Kidney (tissue), 14 donors: ENCODE data around the gene NELFE. TPM values are rescaled to one million over a fixed set of nuclear protein-coding genes. Genes with fewer than 3 reads are reported as not detected.
A peak's percentile ranks its signal among the peaks of the same experiment; 100 is the strongest.
"Not testable (repeated sequence)": the region's sequence is repeated elsewhere in the genome, so short reads cannot be mapped to it uniquely, and the experiment has no call there.

Experiments used
- DNase-seq, 5 donors: peaks; one replicate each; pipeline ENCODE4 v3.0.0-alpha.2; 2013 to 2020
- FAIRE-seq: peaks from 2 replicates; lab custom pipeline; 2012; peaks lifted over from hg19 to GRCh38; lab: Jason Lieb, UNC
- H3K27ac ChIP-seq, 2 donors: one replicate each; pipeline ENCODE4 v1.7.0; 2013; ENCODE audit warnings: low read depth in 2 of 2, low read length in 2 of 2, inconsistent platforms in 1 of 2
- H3K27me3 ChIP-seq: one replicate; pipeline ENCODE4 v1.7.1; 2013; ENCODE audit warnings: low read length, inconsistent platforms; ENCODE audit not compliant: control insufficient read depth, insufficient read depth
- H3K36me3 ChIP-seq, 3 donors: one replicate each; pipeline versions ENCODE4 v1.7.0 to v1.7.1; 2013; ENCODE audit warnings: low read length in 3 of 3, control low read depth in 1 of 3, inconsistent platforms in 1 of 3; ENCODE audit not compliant: insufficient read depth in 3 of 3, control insufficient read depth in 2 of 3
- H3K4me1 ChIP-seq, 3 donors: one replicate each; pipeline versions ENCODE4 v1.7.0 to v1.7.1; 2013; ENCODE audit warnings: low read length in 3 of 3, inconsistent platforms in 1 of 3, low read depth in 1 of 3; ENCODE audit not compliant: control insufficient read depth in 2 of 3, insufficient read depth in 2 of 3
- H3K4me3 ChIP-seq, 3 donors: one replicate each; pipeline versions ENCODE4 v1.7.0 to v1.8.1; 2013; ENCODE audit warnings: low read length in 3 of 3, control low read depth in 1 of 3, inconsistent platforms in 1 of 3
- H3K9ac ChIP-seq, 3 donors: one replicate each; pipeline versions ENCODE4 v1.7.0 to v1.7.1; 2013; ENCODE audit warnings: low read length in 3 of 3, control low read depth in 1 of 3, inconsistent platforms in 1 of 3
- H3K9me3 ChIP-seq, 3 donors: one replicate each; pipeline versions ENCODE4 v1.7.0 to v1.7.1; 2013; ENCODE audit warnings: low read length in 3 of 3, control low read depth in 1 of 3, inconsistent platforms in 1 of 3; ENCODE audit not compliant: control insufficient read depth in 2 of 3, insufficient read depth in 1 of 3
- intact Hi-C: fragments of 100-400 bp; cut with DNase I; formaldehyde crosslinking; loops from one replicate; pipeline ENCODE4 v1.11.1; 2022
- polyA plus RNA-seq: library from polyadenylated mRNA; stranded (reverse); fragments of 350-450 nt; fragmentation: Illumina TruSeq; extraction: RNeasy Lipid Tissue Mini Kit (QIAGEN cat#74804); gene quantifications from one replicate; pipeline ENCODE4 v1.2.3, GENCODE V29; 2014; ENCODE audit warnings: low read depth, low replicate concordance; ENCODE audit not compliant: insufficient read depth
- total RNA-seq: library from RNA; stranded (reverse); fragmentation: NEBNext Ultra II Directional; extraction: Animal tissue kit (Norgen Biotek cat#: 25700); gene quantifications from one replicate; pipeline ENCODE4 v1.2.1, GENCODE V29; 2021
- TF ChIP-seq, protein P1 (sequence below): IDR thresholded peaks from 3 replicates; pipeline ENCODE4 v1.5.1; 2012; ENCODE audit warnings: mild to moderate bottlenecking, moderate library complexity, borderline replicate concordance; ENCODE audit not compliant: insufficient read depth; ENCODE audit errors: extremely low read depth
- donor health status: control.
- donor health status: control.
- donor health status: control.
- donor health status: control.
- donor health status: control.
- donor health status: DM: yes; HTN: yes; CAD: no.
- donor health status: Normal renal cell carcinoma (clear cell type).

The NELFE gene
- total and polyA plus RNA-seq, 2 donors from 2014 or later: 62.0 to 83.0 TPM

DNA sequence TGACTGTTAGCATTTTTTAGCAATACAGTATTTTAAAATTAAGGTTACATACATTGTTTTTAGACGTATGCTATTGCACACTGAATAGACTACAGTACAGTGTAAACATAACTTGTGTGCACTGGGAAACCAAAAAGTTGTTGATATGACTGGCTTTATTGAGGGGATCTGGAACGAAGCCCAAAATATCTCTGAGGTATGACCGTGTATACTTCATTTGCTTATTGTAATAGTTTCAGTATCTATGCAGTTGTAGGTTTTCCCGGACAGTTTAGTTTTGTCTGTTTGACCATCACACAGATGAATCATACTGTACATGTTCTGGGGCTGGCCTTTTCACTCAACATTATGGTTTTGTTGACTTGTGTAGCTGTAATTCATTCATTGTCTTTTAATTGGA, 50.0 kb downstream of the NELFE start:
- Histone ChIP-seq H3K9me3 (no peaks in the 10 kb centered on the region), H3K36me3 (no peaks in the 10 kb centered on the region), H3K27ac (no peak overlapping the region), H3K9ac (no peak overlapping the region), H3K4me1 (no peaks in the 10 kb centered on the region), H3K4me3 (no peak overlapping the region), H3K27me3 (no peaks in the 10 kb centered on the region)
- intact Hi-C loops: no loop called here
- TF ChIP-seq, protein P1, sequence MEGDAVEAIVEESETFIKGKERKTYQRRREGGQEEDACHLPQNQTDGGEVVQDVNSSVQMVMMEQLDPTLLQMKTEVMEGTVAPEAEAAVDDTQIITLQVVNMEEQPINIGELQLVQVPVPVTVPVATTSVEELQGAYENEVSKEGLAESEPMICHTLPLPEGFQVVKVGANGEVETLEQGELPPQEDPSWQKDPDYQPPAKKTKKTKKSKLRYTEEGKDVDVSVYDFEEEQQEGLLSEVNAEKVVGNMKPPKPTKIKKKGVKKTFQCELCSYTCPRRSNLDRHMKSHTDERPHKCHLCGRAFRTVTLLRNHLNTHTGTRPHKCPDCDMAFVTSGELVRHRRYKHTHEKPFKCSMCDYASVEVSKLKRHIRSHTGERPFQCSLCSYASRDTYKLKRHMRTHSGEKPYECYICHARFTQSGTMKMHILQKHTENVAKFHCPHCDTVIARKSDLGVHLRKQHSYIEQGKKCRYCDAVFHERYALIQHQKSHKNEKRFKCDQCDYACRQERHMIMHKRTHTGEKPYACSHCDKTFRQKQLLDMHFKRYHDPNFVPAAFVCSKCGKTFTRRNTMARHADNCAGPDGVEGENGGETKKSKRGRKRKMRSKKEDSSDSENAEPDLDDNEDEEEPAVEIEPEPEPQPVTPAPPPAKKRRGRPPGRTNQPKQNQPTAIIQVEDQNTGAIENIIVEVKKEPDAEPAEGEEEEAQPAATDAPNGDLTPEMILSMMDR: no peak
- no peak for DNase-seq
- FAIRE-seq: no peak

DNA sequence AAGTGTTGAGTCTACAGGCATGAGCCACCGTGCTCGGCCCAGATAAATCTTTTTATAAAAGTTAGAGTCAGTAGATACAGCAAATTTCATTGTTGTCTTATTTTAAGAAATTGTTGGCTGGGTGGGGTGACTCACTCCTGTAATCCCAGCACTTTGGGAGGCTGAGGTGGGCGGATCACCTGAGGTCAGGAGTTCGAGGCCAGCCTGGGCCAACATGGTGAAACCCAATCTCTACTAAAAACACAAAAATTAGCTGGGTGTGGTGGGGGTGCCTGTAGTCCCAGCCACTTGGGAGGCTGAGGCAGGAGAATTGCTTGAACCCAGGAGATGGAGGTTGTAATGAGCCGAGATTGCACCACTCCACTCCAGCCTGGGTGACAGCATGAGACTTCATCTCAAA, 50.5 kb downstream of the NELFE start:
- intact Hi-C loops, H3K36me3 ChIP-seq, H3K27ac ChIP-seq, H3K4me1 ChIP-seq, H3K9me3 ChIP-seq, H3K9ac ChIP-seq, H3K4me3 ChIP-seq, FAIRE-seq, DNase-seq, H3K27me3 ChIP-seq: not testable (repeated sequence)

DNA sequence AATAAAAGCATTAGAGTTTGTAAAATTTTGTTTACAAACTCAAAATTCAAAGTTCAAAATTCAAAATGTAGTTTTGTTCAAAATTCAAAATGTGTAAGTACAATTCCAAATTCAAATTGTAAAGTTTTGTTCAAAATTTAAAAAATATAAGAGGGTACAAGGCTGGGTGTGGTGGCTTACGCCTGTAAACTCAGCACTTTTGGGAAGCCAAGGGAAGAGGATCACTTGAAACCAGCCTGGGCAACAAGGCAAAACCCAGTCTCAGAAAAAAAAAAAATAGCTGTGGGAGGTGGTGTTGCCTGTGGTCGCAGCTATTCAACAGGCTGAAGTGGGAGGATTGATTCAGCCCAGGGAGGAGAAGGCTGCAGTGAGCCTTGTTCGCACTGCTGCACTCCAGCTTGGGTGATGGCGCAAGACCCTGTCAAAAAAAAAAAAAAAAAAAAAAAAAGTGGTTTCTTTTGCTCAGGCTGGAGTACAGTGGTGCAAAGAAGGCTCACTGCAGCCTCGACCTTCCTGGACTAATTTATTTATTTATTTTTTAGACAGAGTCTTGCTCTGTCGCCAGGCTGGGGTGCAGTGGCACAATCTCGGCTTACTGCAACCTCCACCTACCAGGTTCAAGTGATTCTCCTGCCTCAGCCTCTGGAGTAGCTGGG, 51.5 kb downstream of the NELFE start:
- TF ChIP-seq, protein P1: no peak
- H3K9ac ChIP-seq: no peak overlapping the region
- H3K4me1 ChIP-seq: peaks cover 0 to 8% (median 4%) of the 10 kb centered on the region in 3 donors
- no peak overlapping the region for H3K27ac ChIP-seq
- H3K36me3 ChIP-seq: no peaks in the 10 kb centered on the region
- no peaks in the 10 kb centered on the region for H3K9me3 ChIP-seq
- FAIRE-seq (no peak), DNase-seq (peak in 3 of 5 donors; percentile 49 to 74 (median 57))
- intact Hi-C loops: no loop called here
- H3K4me3 ChIP-seq: no peak overlapping the region
- no peaks in the 10 kb centered on the region for H3K27me3 ChIP-seq

DNA sequence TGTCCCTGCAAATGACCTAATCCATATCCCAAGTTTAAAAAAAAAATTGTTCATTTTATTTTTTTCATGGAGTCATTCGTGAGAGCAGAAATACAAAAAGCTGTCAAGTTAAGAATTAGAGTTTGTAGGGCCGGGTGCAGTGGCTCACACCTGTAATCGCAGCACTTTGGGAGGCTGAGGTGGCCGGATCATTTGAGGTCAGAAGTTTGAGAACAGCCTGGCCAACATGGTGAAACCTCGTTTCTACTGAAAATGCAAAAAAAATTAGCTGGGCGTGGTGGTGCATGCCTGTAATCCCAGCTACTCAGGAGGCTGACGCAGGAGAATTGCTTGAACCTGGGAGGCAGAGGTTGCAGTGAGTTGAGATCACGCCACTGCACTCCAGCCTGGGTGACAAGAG, 52.0 kb downstream of the NELFE start:
- FAIRE-seq, H3K27me3 ChIP-seq, intact Hi-C loops, H3K9ac ChIP-seq, DNase-seq, H3K9me3 ChIP-seq, H3K27ac ChIP-seq, H3K4me1 ChIP-seq, H3K4me3 ChIP-seq, H3K36me3 ChIP-seq: not testable (repeated sequence)
